Stimulated activated CD8-positive, alpha-beta memory T cell treated with anti-CD3 and anti-CD28 coated beads, Interleukin-4, amount 100 ng/mL, for 24 hours (primary cell): ENCODE data around the gene RANBP9.

ENCODE experiments used
- DNase-seq: peaks from one replicate; pipeline ENCODE4 v3.0.0-alpha.2; 2020; ENCODE audit warnings: low read depth

The RANBP9 gene

GRCh38 chr6:13710552-13711323 is 897 bp downstream of the RANBP9 start:
- DNase-seq = peak; percentile 37

- no peak for DNase-seq
Measured at GRCh38 chr6:13709689-13710551, 1.7 kb downstream of the RANBP9 start.

GRCh38 chr6:13708736-13709135 is 2.9 kb downstream of the RANBP9 start:
- DNase-seq = no peak

GRCh38 chr6:13703496-13703895 is 8.1 kb downstream of the RANBP9 start:
- no peak for DNase-seq

GRCh38 chr6:13702809-13703302 is 8.8 kb downstream of the RANBP9 start:
- DNase-seq = no peak

- no peak for DNase-seq
Measured at GRCh38 chr6:13700232-13700631, 11.4 kb downstream of the RANBP9 start.

- DNase-seq = no peak
Measured at GRCh38 chr6:13698715-13699114, 12.9 kb downstream of the RANBP9 start.

- no peak for DNase-seq
Measured at GRCh38 chr6:13697857-13698256, 13.8 kb downstream of the RANBP9 start.

- DNase-seq = no peak
Measured at GRCh38 chr6:13696226-13696625, 15.4 kb downstream of the RANBP9 start.

- no peak for DNase-seq
Measured at GRCh38 chr6:13695252-13695651, 16.4 kb downstream of the RANBP9 start.

GRCh38 chr6:13694562-13694961 is 17.1 kb downstream of the RANBP9 start:
- DNase-seq = no peak

- no peak for DNase-seq
Measured at GRCh38 chr6:13689511-13690256, 22.0 kb downstream of the RANBP9 start.

GRCh38 chr6:13688692-13689196 is 22.9 kb downstream of the RANBP9 start:
- DNase-seq = no peak

- DNase-seq = no peak
Measured at GRCh38 chr6:13687917-13688351, 23.7 kb downstream of the RANBP9 start.

- no peak for DNase-seq
Measured at GRCh38 chr6:13684855-13685254, 26.8 kb downstream of the RANBP9 start.

- no peak for DNase-seq
Measured at GRCh38 chr6:13683038-13683437, 28.6 kb downstream of the RANBP9 start.

- DNase-seq = no peak
Measured at GRCh38 chr6:13682346-13682745, 29.3 kb downstream of the RANBP9 start.

GRCh38 chr6:13681305-13682061 is 30.2 kb downstream of the RANBP9 start:
- DNase-seq = no peak

- DNase-seq = no peak
Measured at GRCh38 chr6:13680448-13680968, 31.1 kb downstream of the RANBP9 start.

- DNase-seq = no peak
Measured at GRCh38 chr6:13679996-13680395, 31.6 kb downstream of the RANBP9 start.
